ENCODE data around the gene HAAO. TPM values are rescaled to one million over a fixed set of nuclear protein-coding genes. Genes with fewer than 3 reads are reported as not detected.
A peak's percentile ranks its signal among the peaks of the same experiment; 100 is the strongest.

The HAAO gene
- total RNA-seq (2022) (44.1 and 47.5 TPM in 2 replicates), Bru-seq, nascent RNA (percentile 71 among the genes with signal in this experiment), BruChase-seq, experiment 1, labeled RNA remaining after a 2-hour chase (percentile 75 among the genes with signal in this experiment), BruChase-seq, experiment 2, labeled RNA remaining after a 6-hour chase (percentile 73 among the genes with signal in this experiment)
- long read RNA-seq, transcript HAAO-201 (10 exons, 1,265 nt), result major isoform, 13 of 26 reads
- long read RNA-seq, partial matches to known transcripts, result 0 of 26 reads
- long read RNA-seq, other reads (novel, unspliced or antisense), result 13 of 26 reads

GRCh38 chr2:42792583-42793333 lies at the start of gene HAAO:
TSS of gene HAAO (minus strand) at chr2:42792583. CDS start at chr2:42792536, 47 bp downstream.
- Histone ChIP-seq H3K27me3 (replicated peaks; ENCODE audit: control insufficient read depth, insufficient read depth, low read length) (no peaks in the 10 kb centered on the region), H3K4me3 (ENCODE audit: low read depth, low read length) (peak within 1 kb of the TSS; percentile 87), H3K36me3 (ENCODE audit: control insufficient read depth, insufficient read depth, low read length) (peaks cover 6% of the 10 kb centered on the region; the same call in 1 of the 2 replicates), H3K9me3 (no peaks in the 10 kb centered on the region), H3K4me1 (peaks cover 12% of the 10 kb centered on the region)
- no TSS peak for BruUV-seq (replicated peaks)
- Mint-ChIP-seq H3K27me3 (ENCODE audit: insufficient read depth, unreplicated experiment) (no peaks in the 10 kb centered on the region), H3K9me3 (ENCODE audit: unreplicated experiment) (no peaks in the 10 kb centered on the region), H3K36me3 (ENCODE audit: insufficient read depth, unreplicated experiment) (peaks cover 35% of the 10 kb centered on the region), H3K4me3 (ENCODE audit: unreplicated experiment) (peak within 1 kb of the TSS; percentile 79), H3K27ac (ENCODE audit: unreplicated experiment) (peak within 1 kb of the TSS; percentile 82), H3K4me1 (ENCODE audit: low read depth, unreplicated experiment) (peaks cover 46% of the 10 kb centered on the region)
- CTCF ChIA-PET, result interaction anchor here (0.6 to 3.4 kb wide), 2 partner anchors 17 to 610 kb away, joined by 3 to 33 read pairs; no protein-coding TSS in a partner anchor
- intact Hi-C loops (cut with micrococcal nuclease; ENCODE audit: unreplicated experiment), result no loop called here
- DNase-seq, result peak; percentile 91 to 95
- POLR2A ChIA-PET, result interaction anchor here (1.0 to 1.3 kb wide), 6 partner anchors 12 to 118 kb away, joined by 3 to 17 read pairs (median 4); no protein-coding TSS in a partner anchor
- no peak for TF ChIP-seq CTCF (IDR thresholded peaks at IDR 0.05; ENCODE audit: insufficient read depth in 1 of 2, low read depth in 1 of 2, low read length in 1 of 2, severe bottlenecking in 1 of 2, unreplicated experiment in 1 of 2)

- Mint-ChIP-seq H3K27me3 (ENCODE audit: insufficient read depth, unreplicated experiment) (no peaks in the 10 kb centered on the region), H3K9me3 (ENCODE audit: unreplicated experiment) (no peaks in the 10 kb centered on the region), H3K4me3 (ENCODE audit: unreplicated experiment) (no peak overlapping the region), H3K27ac (ENCODE audit: unreplicated experiment) (no peak overlapping the region), H3K36me3 (ENCODE audit: insufficient read depth, unreplicated experiment) (no peaks in the 10 kb centered on the region), H3K4me1 (ENCODE audit: low read depth, unreplicated experiment) (peaks cover 8% of the 10 kb centered on the region)
- no peak overlapping the region for H3K4me3 ChIP-seq (ENCODE audit: low read depth, low read length)
- ChIA-PET POLR2A (interaction anchor here (0.6 kb wide), 1 partner anchor 891 kb away, joined by 5 read pairs; no protein-coding TSS in a partner anchor), CTCF (interaction anchor here (0.6 kb wide), 1 partner anchor 28 kb away, joined by 3 read pairs; no protein-coding TSS in a partner anchor)
- BruUV-seq (replicated peaks), result no TSS peak
- peak in 1 of 2 experiments; percentile 17 for DNase-seq
- H3K4me1 ChIP-seq, result peaks cover 5% of the 10 kb centered on the region; the same call in 1 of the 2 replicates
- intact Hi-C loops (cut with micrococcal nuclease; ENCODE audit: unreplicated experiment), result no loop called here
- TF ChIP-seq CTCF (IDR thresholded peaks at IDR 0.05; ENCODE audit: insufficient read depth in 1 of 2, low read depth in 1 of 2, low read length in 1 of 2, severe bottlenecking in 1 of 2, unreplicated experiment in 1 of 2), result no peak
- no peaks in the 10 kb centered on the region for H3K36me3 ChIP-seq (ENCODE audit: control insufficient read depth, insufficient read depth, low read length)
- no peaks in the 10 kb centered on the region for H3K27me3 ChIP-seq (replicated peaks; ENCODE audit: control insufficient read depth, insufficient read depth, low read length)
- 0 out of 2 replicates have a peak, but pooled peaks cover 1% of the 10 kb centered on the region for H3K9me3 ChIP-seq
Measured at GRCh38 chr2:42841344-42841743, 49.0 kb upstream of the HAAO start.

- Histone ChIP-seq H3K4me3 (ENCODE audit: low read depth, low read length) (no peak overlapping the region), H3K9me3 (0 out of 2 replicates have a peak, but pooled peaks cover 5% of the 10 kb centered on the region), H3K27me3 (replicated peaks; ENCODE audit: control insufficient read depth, insufficient read depth, low read length) (no peaks in the 10 kb centered on the region), H3K4me1 (peaks cover 11% of the 10 kb centered on the region), H3K36me3 (ENCODE audit: control insufficient read depth, insufficient read depth, low read length) (no peaks in the 10 kb centered on the region)
- ChIA-PET CTCF (no interaction called here), POLR2A (no interaction called here)
- no TSS peak for BruUV-seq (replicated peaks)
- no peak overlapping the region for H3K4me3 Mint-ChIP-seq (ENCODE audit: unreplicated experiment)
- no peaks in the 10 kb centered on the region for H3K27me3 Mint-ChIP-seq (ENCODE audit: insufficient read depth, unreplicated experiment)
- no peaks in the 10 kb centered on the region for H3K9me3 Mint-ChIP-seq (ENCODE audit: unreplicated experiment)
- DNase-seq, result peak in 1 of 2 experiments; percentile 19
- H3K36me3 Mint-ChIP-seq (ENCODE audit: insufficient read depth, unreplicated experiment), result peaks cover 5% of the 10 kb centered on the region
- TF ChIP-seq CTCF (IDR thresholded peaks at IDR 0.05; ENCODE audit: insufficient read depth in 1 of 2, low read depth in 1 of 2, low read length in 1 of 2, severe bottlenecking in 1 of 2, unreplicated experiment in 1 of 2), result no peak
- peaks cover 14% of the 10 kb centered on the region for H3K4me1 Mint-ChIP-seq (ENCODE audit: low read depth, unreplicated experiment)
- intact Hi-C loops (cut with micrococcal nuclease; ENCODE audit: unreplicated experiment), result no loop called here
- H3K27ac Mint-ChIP-seq (ENCODE audit: unreplicated experiment), result no peak overlapping the region
Measured at GRCh38 chr2:42840760-42841159, 48.4 kb upstream of the HAAO start.
